Mesodermal cell (in vitro differentiated cells): ENCODE results near the gene DAD1. TPM values are rescaled to one million over a fixed set of nuclear protein-coding genes. Genes with fewer than 3 reads are reported as not detected.
A peak's percentile ranks its signal among the peaks of the same experiment; 100 is the strongest.
"Not testable (repeated sequence)": the region's sequence is repeated elsewhere in the genome, so short reads cannot be mapped to it uniquely, and the experiment has no call there.

Source experiments
- H3K27ac ChIP-seq: 2 replicates; pipeline ENCODE4 v1.7.0; 2013; ENCODE audit warnings: mild to moderate bottlenecking, low read depth, low read length, moderate library complexity; ENCODE audit not compliant: severe bottlenecking
- H3K36me3 ChIP-seq: 2 replicates; pipeline ENCODE4 v1.7.1; 2013; ENCODE audit warnings: mild to moderate bottlenecking, low read length, moderate library complexity; ENCODE audit not compliant: control insufficient read depth, insufficient read depth
- H3K4me1 ChIP-seq: one replicate; pipeline ENCODE4 v1.7.1; 2013; ENCODE audit warnings: mild to moderate bottlenecking, low read length; ENCODE audit not compliant: insufficient read depth, control insufficient read depth, poor library complexity, severe bottlenecking
- H3K4me3 ChIP-seq: 2 replicates; pipeline ENCODE4 v1.7.0; 2013; ENCODE audit warnings: low read length, control low read depth, mild to moderate bottlenecking; ENCODE audit not compliant: insufficient read depth, poor library complexity, severe bottlenecking; ENCODE audit errors: extremely low read depth
- H3K9me3 ChIP-seq: 2 replicates; pipeline ENCODE4 v1.7.1; 2013; ENCODE audit warnings: mild to moderate bottlenecking, low read length, moderate library complexity; ENCODE audit not compliant: control insufficient read depth
- WGBS, 2 experiments: methylation state at CpG; one replicate each; pipeline ENCODE4 v1.1.5; 2013; ENCODE audit warnings: missing lambda C conversion rate in 2 of 2; ENCODE audit not compliant: insufficient coverage in 2 of 2; 5-methylcytosine and 5-hydroxymethylcytosine counted together
- polyA plus RNA-seq, 2 experiments: library from polyadenylated mRNA; stranded (reverse); fragments of 50-300 nt; gene quantifications; one replicate each; pipeline ENCODE4 v1.2.3, GENCODE V29; 2013

Gene DAD1
- polyA plus RNA-seq (2013, experiment 1 of 2), result 318 TPM
- polyA plus RNA-seq (2013, experiment 2 of 2), result 281 TPM

GRCh38 chr14:22589096-22589839 lies at the start of gene DAD1:
TSS of gene DAD1 (minus strand) at chr14:22589224. CDS start at chr14:22589157, 67 bp downstream.
- Histone ChIP-seq H3K27ac (peak within 1 kb of the TSS; percentile 98), H3K4me1 (peaks cover 14% of the 10 kb centered on the region), H3K36me3 (peaks cover 23% of the 10 kb centered on the region), H3K4me3 (peak within 1 kb of the TSS; percentile 87), H3K9me3 (no peaks in the 10 kb centered on the region)
- WGBS, 2 experiments, result 0% methylated on average over 35 to 44 of the region's 44 CpGs

GRCh38 chr14:22635980-22636379 lies 47.0 kb upstream of the DAD1 start:
- not testable (repeated sequence) for H3K4me1 ChIP-seq, H3K4me3 ChIP-seq, H3K36me3 ChIP-seq, H3K9me3 ChIP-seq, H3K27ac ChIP-seq
- WGBS, 2 experiments, result no CpG with 5 or more reads among the region's 1 CpG

GRCh38 chr14:22634233-22634900 lies 45.3 kb upstream of the DAD1 start:
- 83 to 91% methylated on average over 8 of the region's 8 CpGs for WGBS, 2 experiments
- Histone ChIP-seq H3K9me3 (peaks cover 11% of the 10 kb centered on the region), H3K4me1 (no peaks in the 10 kb centered on the region), H3K27ac (no peak overlapping the region), H3K4me3 (no peak overlapping the region), H3K36me3 (no peaks in the 10 kb centered on the region)

GRCh38 chr14:22630486-22630885 lies 41.5 kb upstream of the DAD1 start:
- no peaks in the 10 kb centered on the region for H3K4me1 ChIP-seq
- H3K9me3 ChIP-seq, result peaks cover 11% of the 10 kb centered on the region
- H3K36me3 ChIP-seq, result no peaks in the 10 kb centered on the region
- no peak overlapping the region for H3K4me3 ChIP-seq
- WGBS, 2 experiments, result 90 to 100% methylated on average over 1 to 2 of the region's 2 CpGs
- H3K27ac ChIP-seq, result no peak overlapping the region

GRCh38 chr14:22630066-22630465 lies 41.0 kb upstream of the DAD1 start:
- Histone ChIP-seq H3K36me3 (no peaks in the 10 kb centered on the region), H3K27ac (no peak overlapping the region), H3K9me3 (peaks cover 11% of the 10 kb centered on the region), H3K4me3 (no peak overlapping the region), H3K4me1 (no peaks in the 10 kb centered on the region)
- 82 to 100% methylated on average over 1 to 3 of the region's 3 CpGs for WGBS, 2 experiments

- Histone ChIP-seq H3K4me1 (no peaks in the 10 kb centered on the region), H3K36me3 (no peaks in the 10 kb centered on the region), H3K9me3 (peaks cover 11% of the 10 kb centered on the region), H3K27ac (no peak overlapping the region), H3K4me3 (no peak overlapping the region)
- WGBS, 2 experiments, result 80 to 86% methylated on average over 5 of the region's 5 CpGs
These were observed 40.3 kb upstream of the DAD1 start for GRCh38 chr14:22629361-22629760.

GRCh38 chr14:22627506-22628263 lies 38.7 kb upstream of the DAD1 start:
- Histone ChIP-seq H3K27ac (no peak overlapping the region), H3K36me3 (no peaks in the 10 kb centered on the region)
- 85% methylated on average over 4 to 6 of the region's 7 CpGs for WGBS, 2 experiments

GRCh38 chr14:22626590-22626989 lies 37.6 kb upstream of the DAD1 start:
- Histone ChIP-seq H3K9me3 (peaks cover 13% of the 10 kb centered on the region), H3K36me3 (no peaks in the 10 kb centered on the region), H3K4me3 (no peak overlapping the region), H3K4me1 (no peaks in the 10 kb centered on the region), H3K27ac (no peak overlapping the region)
- WGBS, 2 experiments, result 88 to 96% methylated on average over 3 to 4 of the region's 6 CpGs

More at GRCh38 chr14:22627506-22628263, 38.7 kb upstream of the DAD1 start:
- Histone ChIP-seq H3K4me3 (no peak overlapping the region), H3K9me3 (peaks cover 9% of the 10 kb centered on the region), H3K4me1 (no peaks in the 10 kb centered on the region)

GRCh38 chr14:22623047-22623446 lies 34.0 kb upstream of the DAD1 start:
- H3K9me3 ChIP-seq, result peaks cover 8% of the 10 kb centered on the region
- WGBS, 2 experiments, result 51 to 59% methylated on average over 2 of the region's 2 CpGs
- no peak overlapping the region for H3K27ac ChIP-seq
- H3K36me3 ChIP-seq, result no peaks in the 10 kb centered on the region
- H3K4me3 ChIP-seq, result no peak overlapping the region
- H3K4me1 ChIP-seq, result no peaks in the 10 kb centered on the region

- H3K36me3 ChIP-seq, result no peaks in the 10 kb centered on the region
- peaks cover 8% of the 10 kb centered on the region for H3K9me3 ChIP-seq
- no peak overlapping the region for H3K27ac ChIP-seq
- WGBS, 2 experiments, result 83 to 100% methylated on average over 1 of the region's 2 CpGs
- H3K4me3 ChIP-seq, result no peak overlapping the region
- no peaks in the 10 kb centered on the region for H3K4me1 ChIP-seq
These were observed 33.2 kb upstream of the DAD1 start for GRCh38 chr14:22622255-22622654.
